Ramos (cell line): ENCODE results near the gene PATL1.

Source experiments
- in situ Hi-C: fragments of 300-500 bp; cut with MboI; formaldehyde crosslinking; loops from one replicate; pipeline ENCODE4 v1.14.3; 2022; ENCODE audit warnings: low sequenced_read_pairs; ENCODE audit not compliant: unreplicated experiment

The PATL1 gene

GRCh38 chr11:59617876-59618275 lies 51.0 kb downstream of the PATL1 start:
- in situ Hi-C loops = no loop called here

DNA sequence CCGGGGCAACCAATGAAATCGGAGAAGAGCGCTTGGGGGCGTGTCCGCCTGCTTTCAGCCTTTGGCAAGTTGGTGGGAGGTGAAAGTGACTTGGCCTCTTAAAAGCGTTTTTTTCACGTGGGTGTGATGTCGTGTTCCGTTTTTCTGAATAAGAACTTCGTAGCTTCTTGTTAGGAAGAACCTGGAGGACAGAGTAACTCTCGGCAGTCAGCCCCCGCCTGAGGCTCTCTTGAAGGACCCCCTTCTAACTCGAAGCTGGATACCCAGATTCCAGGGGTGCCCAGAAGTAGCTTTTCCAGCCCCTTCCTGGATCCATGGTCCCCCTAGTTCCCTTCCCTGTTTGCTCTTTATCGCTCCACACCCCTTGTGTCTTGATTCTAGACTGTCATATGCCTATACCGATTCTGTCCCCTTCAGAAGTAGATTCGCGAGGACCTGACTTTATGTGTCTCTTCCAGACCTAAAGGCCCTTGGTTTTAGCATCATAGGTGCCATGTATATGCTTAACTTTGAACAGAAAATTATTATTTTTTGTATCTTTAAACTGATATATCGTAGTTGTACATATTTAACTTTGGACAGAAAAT lies 52.3 kb downstream of the PATL1 start:
- in situ Hi-C loops = no loop called here

- in situ Hi-C loops = no loop called here
These were observed 53.0 kb downstream of the PATL1 start, which contains the start of gene OSBP for GRCh38 chr11:59615637-59616395. Gene OSBP, minus strand, starts transcription at chr11:59615774. Its CDS starts 110 bp downstream, at chr11:59615664.

DNA sequence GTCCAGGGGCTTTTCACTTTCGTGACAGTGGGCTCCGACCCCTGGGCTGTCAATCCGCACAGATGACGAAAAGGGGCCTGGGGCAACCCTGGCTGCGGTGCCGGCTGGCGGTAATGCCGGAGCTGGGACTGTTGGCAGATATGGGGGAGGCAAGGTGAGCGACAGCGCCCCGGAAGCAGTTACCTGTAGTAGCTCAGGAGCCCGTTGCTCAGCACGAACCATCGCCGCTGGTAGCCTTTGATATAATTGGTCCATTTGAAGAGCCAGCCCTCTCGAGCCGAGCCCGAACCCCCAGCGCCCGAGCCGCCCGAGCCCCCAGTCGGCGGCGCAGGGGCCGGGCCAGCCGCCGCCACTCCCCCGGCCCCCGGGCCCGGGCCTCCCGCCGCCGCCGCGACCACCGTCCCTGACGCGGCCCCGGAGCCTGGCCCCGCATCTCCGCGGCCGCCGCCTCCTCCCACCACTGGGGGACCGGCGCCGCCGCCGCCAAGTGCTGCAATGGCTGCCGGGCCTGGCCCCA lies 53.7 kb downstream of the PATL1 start:
- in situ Hi-C loops = no loop called here

- in situ Hi-C loops = no loop called here
These were observed 54.3 kb downstream of the PATL1 start for GRCh38 chr11:59614277-59615119.

DNA sequence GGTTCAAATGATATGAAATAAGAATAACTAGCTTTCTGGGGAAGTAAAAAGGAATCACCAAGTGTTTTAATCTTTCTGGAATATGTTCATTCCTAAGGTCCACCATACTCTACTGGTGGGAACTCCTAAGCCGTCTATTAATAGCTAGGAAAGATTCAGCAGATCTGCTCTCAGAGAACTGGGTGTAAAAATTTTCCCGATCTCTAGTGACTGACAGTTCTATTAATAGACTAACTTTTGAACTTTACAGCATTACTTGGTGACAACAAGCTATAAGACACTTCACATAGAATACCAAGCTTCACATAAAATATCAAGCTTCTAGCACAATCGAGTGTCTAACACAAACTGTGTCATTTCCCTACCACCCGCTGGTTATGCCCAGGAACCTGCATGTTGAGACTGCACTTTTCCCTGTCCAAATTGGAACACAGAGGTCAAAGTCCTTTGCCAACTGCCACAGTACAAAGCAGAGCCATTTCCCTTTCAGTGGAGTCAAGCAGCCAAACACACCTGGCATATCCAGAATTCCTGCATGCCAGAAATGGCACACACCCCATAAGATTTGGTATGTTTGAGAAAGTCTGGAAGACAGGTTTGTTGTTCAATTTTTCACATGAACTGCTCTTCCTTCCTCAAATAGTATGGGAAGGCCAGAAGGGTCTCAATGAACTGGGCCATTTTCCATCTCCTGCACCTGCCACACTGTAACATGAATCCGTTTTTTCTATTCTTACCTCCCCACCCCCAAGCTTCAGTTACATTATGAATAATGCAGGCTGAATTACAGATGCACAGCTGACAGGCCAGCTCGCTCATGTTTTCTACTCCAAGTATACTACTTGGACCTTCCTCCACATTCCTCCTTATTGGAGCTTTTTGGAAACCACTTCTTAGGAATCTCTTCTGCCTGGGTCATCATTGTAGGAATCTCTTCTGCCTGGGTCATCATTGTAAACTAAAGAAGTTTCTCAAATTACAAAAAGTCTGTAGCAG lies 57.0 kb downstream of the PATL1 start:
- in situ Hi-C loops = no loop called here

GRCh38 chr11:59610289-59610688 lies 58.5 kb downstream of the PATL1 start:
- in situ Hi-C loops = no loop called here

GRCh38 chr11:59607703-59608454 lies 61.0 kb downstream of the PATL1 start:
- in situ Hi-C loops = no loop called here

DNA sequence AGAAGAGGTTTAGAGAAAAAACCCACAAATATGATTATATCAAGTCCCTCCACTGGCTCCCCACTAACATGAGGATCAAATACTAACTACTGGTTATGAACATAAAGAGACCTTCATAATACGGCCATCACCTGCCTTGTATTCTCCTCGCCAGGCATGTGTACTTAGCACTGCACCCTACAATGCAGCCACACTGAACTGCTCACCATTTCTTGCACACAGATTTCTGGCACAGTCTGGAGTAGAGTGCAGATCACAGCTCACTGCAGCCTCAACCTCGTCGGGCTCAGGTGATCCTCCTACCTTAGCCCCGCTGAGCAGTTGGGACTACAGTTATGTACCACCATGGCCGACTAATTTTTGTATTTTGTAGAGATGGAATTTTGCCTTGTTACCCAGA lies 66.4 kb downstream of the PATL1 start:
- in situ Hi-C loops = no loop called here

GRCh38 chr11:59601788-59602187 lies 67.0 kb downstream of the PATL1 start:
- in situ Hi-C loops = no loop called here

GRCh38 chr11:59600636-59601035 lies 68.2 kb downstream of the PATL1 start:
- in situ Hi-C loops = no loop called here

- in situ Hi-C loops = no loop called here
These were observed 68.6 kb downstream of the PATL1 start for GRCh38 chr11:59600234-59600633.

DNA sequence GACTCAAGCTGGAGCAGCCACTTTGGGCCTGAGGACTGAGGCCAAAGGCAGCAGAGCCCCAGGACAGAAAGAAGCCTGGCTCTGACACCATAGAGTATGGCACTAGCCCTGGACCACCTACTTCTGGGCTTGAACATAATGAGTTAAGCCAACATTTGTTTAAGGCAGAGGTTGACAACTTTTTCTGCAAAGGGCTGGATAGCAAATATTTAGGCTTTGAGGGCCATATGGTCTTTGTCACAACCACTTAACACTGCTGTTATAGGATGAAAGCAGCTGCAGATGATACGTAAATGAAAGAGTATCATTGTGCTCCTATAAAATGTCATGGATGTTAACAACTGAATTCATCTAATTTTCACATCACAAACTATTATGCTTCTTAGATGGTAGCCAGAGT lies 69.9 kb downstream of the PATL1 start:
- in situ Hi-C loops = no loop called here
